Measurements from ENCODE around the gene DEPDC4. TPM values are rescaled to one million over a fixed set of nuclear protein-coding genes. Genes with fewer than 3 reads are reported as not detected.

Gene DEPDC4
- total RNA-seq, 2 experiments from 2014 or later, result 1.4 to 4.1 TPM

- peaks cover 18% of the 10 kb centered on the region for H3K36me3 ChIP-seq (ENCODE audit: insufficient read depth, low read length)
- H3K9me2 ChIP-seq (ENCODE audit: insufficient read depth, low read length), result no peaks in the 10 kb centered on the region
- H2AFZ ChIP-seq (ENCODE audit: low read length), result no peak overlapping the region
- no peaks in the 10 kb centered on the region for H3K4me1 ChIP-seq (ENCODE audit: insufficient read depth, low read length, poor library complexity, severe bottlenecking)
- TF ChIP-seq CTCF (conservative IDR thresholded peaks at IDR 0.05; ENCODE audit: low read length) (no peak), EZH2phosphoT487 (IDR thresholded peaks at IDR 0.05; ENCODE audit: borderline replicate concordance, low read depth, low read length) (no peak)
- no peak overlapping the region for H3K4me2 ChIP-seq (ENCODE audit: low read length)
- POLR2A ChIA-PET, result interaction anchor here (0.6 to 1.7 kb wide), 5 partner anchors 8 to 1607 kb away, joined by 3 to 5 read pairs (median 3); no protein-coding TSS in a partner anchor
- no peak for DNase-seq (ENCODE audit: low spot score)
- H3K79me2 ChIP-seq (ENCODE audit: insufficient read depth, low read depth, low read length), result peaks cover 53% of the 10 kb centered on the region
- no peak overlapping the region for H3K4me3 ChIP-seq (ENCODE audit: low read depth, low read length, poor library complexity, severe bottlenecking)
- no peaks in the 10 kb centered on the region for H4K20me1 ChIP-seq (ENCODE audit: insufficient read depth, low read length)
- no peak overlapping the region for H3K27ac ChIP-seq (ENCODE audit: low read depth, low read length, poor library complexity, severe bottlenecking)
- intact Hi-C loops (cut with micrococcal nuclease; ENCODE audit: unreplicated experiment), result no loop called here
- H3K9me3 ChIP-seq (ENCODE audit: low read length), result no peaks in the 10 kb centered on the region
- CTCF ChIA-PET (ENCODE audit: unreplicated experiment), result no interaction called here
- no TSS peak for BruUV-seq (replicated peaks)
Observed at GRCh38 chr12:100279607-100280244, 12.8 kb upstream of the DEPDC4 start.

- H2AFZ ChIP-seq (ENCODE audit: low read length), result no peak overlapping the region
- no peaks in the 10 kb centered on the region for H3K4me1 ChIP-seq (ENCODE audit: insufficient read depth, low read length, poor library complexity, severe bottlenecking)
- H3K9me2 ChIP-seq (ENCODE audit: insufficient read depth, low read length), result no peaks in the 10 kb centered on the region
- intact Hi-C loops (cut with micrococcal nuclease; ENCODE audit: unreplicated experiment), result no loop called here
- TF ChIP-seq EZH2phosphoT487 (IDR thresholded peaks at IDR 0.05; ENCODE audit: borderline replicate concordance, low read depth, low read length) (no peak), CTCF (conservative IDR thresholded peaks at IDR 0.05; ENCODE audit: low read length) (no peak)
- no peak for DNase-seq (ENCODE audit: low spot score)
- BruUV-seq (replicated peaks), result no TSS peak
- H3K36me3 ChIP-seq (ENCODE audit: insufficient read depth, low read length), result peaks cover 18% of the 10 kb centered on the region
- CTCF ChIA-PET (ENCODE audit: unreplicated experiment), result no interaction called here
- H3K9me3 ChIP-seq (ENCODE audit: low read length), result no peaks in the 10 kb centered on the region
- no peaks in the 10 kb centered on the region for H4K20me1 ChIP-seq (ENCODE audit: insufficient read depth, low read length)
- POLR2A ChIA-PET, result interaction anchor here (0.6 to 1.7 kb wide), 4 partner anchors 8 to 1607 kb away, joined by 3 to 5 read pairs (median 3); no protein-coding TSS in a partner anchor
- H3K4me2 ChIP-seq (ENCODE audit: low read length), result no peak overlapping the region
- peaks cover 53% of the 10 kb centered on the region for H3K79me2 ChIP-seq (ENCODE audit: insufficient read depth, low read depth, low read length)
- no peak overlapping the region for H3K27ac ChIP-seq (ENCODE audit: low read depth, low read length, poor library complexity, severe bottlenecking)
- no peak overlapping the region for H3K4me3 ChIP-seq (ENCODE audit: low read depth, low read length, poor library complexity, severe bottlenecking)
Observed at GRCh38 chr12:100279159-100279558, 12.3 kb upstream of the DEPDC4 start.

- H3K27ac ChIP-seq (ENCODE audit: low read depth, low read length, poor library complexity, severe bottlenecking), result no peak overlapping the region
- no peak for TF ChIP-seq EZH2phosphoT487 (IDR thresholded peaks at IDR 0.05; ENCODE audit: borderline replicate concordance, low read depth, low read length)
- H3K9me3 ChIP-seq (ENCODE audit: low read length), result no peaks in the 10 kb centered on the region
- H3K79me2 ChIP-seq (ENCODE audit: insufficient read depth, low read depth, low read length), result peaks cover 50% of the 10 kb centered on the region
- H3K9me2 ChIP-seq (ENCODE audit: insufficient read depth, low read length), result no peaks in the 10 kb centered on the region
- H3K4me1 ChIP-seq (ENCODE audit: insufficient read depth, low read length, poor library complexity, severe bottlenecking), result peaks cover 4% of the 10 kb centered on the region
- H3K36me3 ChIP-seq (ENCODE audit: insufficient read depth, low read length), result peaks cover 11% of the 10 kb centered on the region
- CTCF ChIA-PET (ENCODE audit: unreplicated experiment), result no interaction called here
- POLR2A ChIA-PET, result interaction anchor here (2.8 kb wide), 1 partner anchor 10 kb away, joined by 11 read pairs; no protein-coding TSS in a partner anchor
- intact Hi-C loops (cut with micrococcal nuclease; ENCODE audit: unreplicated experiment), result no loop called here
- DNase-seq (ENCODE audit: low spot score), result no peak
- no peak overlapping the region for H2AFZ ChIP-seq (ENCODE audit: low read length)
- H4K20me1 ChIP-seq (ENCODE audit: insufficient read depth, low read length), result no peaks in the 10 kb centered on the region
- no peak overlapping the region for H3K4me3 ChIP-seq (ENCODE audit: low read depth, low read length, poor library complexity, severe bottlenecking)
- H3K4me2 ChIP-seq (ENCODE audit: low read length), result no peak overlapping the region
- BruUV-seq (replicated peaks), result no TSS peak
Observed at GRCh38 chr12:100274291-100274690, 7.4 kb upstream of the DEPDC4 start.
